ENCODE measurements around the gene ZNF518A. TPM values are rescaled to one million over a fixed set of nuclear protein-coding genes. Genes with fewer than 3 reads are reported as not detected.

ZNF518A gene
- total and polyA plus RNA-seq, 2 of the 13 experiments (the other 11 are each of a cell fraction or from before 2014, with no cell fraction given): 21.7 to 37.1 TPM

GRCh38 chr10:96130326-96130995, 364 bp downstream of the ZNF518A start (continued):
- 0 out of 2 replicates have a peak, but pooled peaks have one; percentile 68 for TF ChIP-seq ARID4A (CRISPR knock-in tag; IDR thresholded peaks at IDR 0.05; ENCODE audit: borderline replicate concordance)
- peak; percentile 28; the same call in 1 of the 2 replicates for TF ChIP-seq RAD21 (CRISPR knock-in tag; IDR thresholded peaks at IDR 0.05)
- peak; percentile 4; the same call in 1 of the 2 replicates for TF ChIP-seq THAP9 (CRISPR knock-in tag; IDR thresholded peaks at IDR 0.05; ENCODE audit: borderline replicate concordance)
- TF ChIP-seq GABPA (IDR thresholded peaks at IDR 0.05; ENCODE audit: low read depth, low read length): peak; percentile 55
- no peak for TF ChIP-seq GABPA (CRISPR knock-in tag; IDR thresholded peaks at IDR 0.05; ENCODE audit: low read depth)
- TF ChIP-seq ZNF644 (CRISPR knock-in tag; IDR thresholded peaks at IDR 0.05; ENCODE audit: low read depth): peak; percentile 11; the same call in 1 of the 2 replicates
- 0 out of 2 replicates have a peak, but pooled peaks have one; percentile 9 for TF ChIP-seq ZNF276 (CRISPR knock-in tag; IDR thresholded peaks at IDR 0.05; ENCODE audit: low read depth)
- 0 out of 2 replicates have a peak, but pooled peaks have one; percentile 53 for TF ChIP-seq ZNF598 (CRISPR knock-in tag; IDR thresholded peaks at IDR 0.05; ENCODE audit: borderline replicate concordance)
- peak; percentile 45; the same call in 1 of the 2 replicates for TF ChIP-seq SAP130 (CRISPR knock-in tag; IDR thresholded peaks at IDR 0.05; ENCODE audit: low read depth)
- peak; percentile 90 for TF ChIP-seq RBFOX2 (IDR thresholded peaks at IDR 0.05; ENCODE audit: low read depth, low read length)
- TF ChIP-seq KAT8 (CRISPR knock-in tag; IDR thresholded peaks at IDR 0.05): no peak
- TF ChIP-seq ZNF775 (CRISPR knock-in tag; IDR thresholded peaks at IDR 0.05; ENCODE audit: borderline replicate concordance): 0 out of 2 replicates have a peak, but pooled peaks have one; percentile 12
- TF ChIP-seq THYN1 (CRISPR knock-in tag; IDR thresholded peaks at IDR 0.05; ENCODE audit: borderline replicate concordance, low read depth): no peak
- no peak for TF ChIP-seq KLF9 (CRISPR knock-in tag; IDR thresholded peaks at IDR 0.05; ENCODE audit: low read depth)
- TF ChIP-seq E2F2 (CRISPR knock-in tag; IDR thresholded peaks at IDR 0.05; ENCODE audit: borderline replicate concordance): no peak
- peak; percentile 55; the same call in 1 of the 2 replicates for TF ChIP-seq KMT2A (CRISPR knock-in tag; IDR thresholded peaks at IDR 0.05)
